HG03342 (cell line): Measurements from ENCODE around the gene MED1.
"Not testable (repeated sequence)": the region's sequence is repeated elsewhere in the genome, so short reads cannot be mapped to it uniquely, and the experiment has no call there.

ENCODE experiments used
- ATAC-seq: cut with Tn5 transposase; IDR thresholded peaks from one replicate; pipeline ENCODE4 v1.9.1; 2021; ENCODE audit warnings: mild to moderate bottlenecking, moderate library complexity; ENCODE audit not compliant: unreplicated experiment

Gene MED1

GRCh38 chr17:39429600-39429999, 21.5 kb downstream of the MED1 start:
- no peak for ATAC-seq

- no peak for ATAC-seq
These were observed 34.9 kb downstream of the MED1 start for GRCh38 chr17:39416141-39416540.

- ATAC-seq: no peak
These were observed 40.8 kb downstream of the MED1 start for GRCh38 chr17:39410279-39410678.

- no peak for ATAC-seq
These were observed 42.7 kb downstream of the MED1 start for GRCh38 chr17:39408360-39408759.

DNA sequence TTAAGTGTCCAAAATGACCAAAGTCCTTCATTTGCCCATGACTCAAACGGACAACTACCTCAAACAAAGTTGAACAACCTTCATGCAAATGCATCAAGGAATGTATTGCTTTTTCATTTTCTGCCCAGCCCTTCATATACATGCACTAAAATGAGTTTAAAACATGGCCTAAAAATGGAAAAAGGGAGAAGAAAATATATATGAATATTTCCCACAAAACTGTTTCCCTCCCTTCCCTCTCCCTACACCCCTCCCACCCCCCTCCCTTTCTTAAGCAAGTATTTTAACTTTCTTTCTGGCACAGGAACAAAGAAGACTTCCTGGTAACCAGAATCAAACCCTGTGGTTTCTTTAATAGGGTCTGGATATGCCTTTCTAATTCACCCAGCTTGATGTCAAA, 44.1 kb downstream of the MED1 start:
- no peak for ATAC-seq

- ATAC-seq: no peak
These were observed 45.6 kb downstream of the MED1 start for GRCh38 chr17:39405436-39405835.

- no peak for ATAC-seq
These were observed 46.3 kb downstream of the MED1 start for GRCh38 chr17:39404542-39405378.

- ATAC-seq: no peak
These were observed 48.0 kb downstream of the MED1 start for GRCh38 chr17:39402890-39403605.

- peak; percentile 64 for ATAC-seq
These were observed 48.7 kb downstream of the MED1 start for GRCh38 chr17:39402244-39402889.

GRCh38 chr17:39401412-39402243, 49.4 kb downstream of the MED1 start, which contains the start of gene FBXL20:
Gene FBXL20 (minus strand): TSS chr17:39401626. CDS start chr17:39401402, 224 bp downstream.
- peak; percentile 64 for ATAC-seq

- ATAC-seq: no peak
These were observed 50.3 kb downstream of the MED1 start for GRCh38 chr17:39400547-39401411.

DNA sequence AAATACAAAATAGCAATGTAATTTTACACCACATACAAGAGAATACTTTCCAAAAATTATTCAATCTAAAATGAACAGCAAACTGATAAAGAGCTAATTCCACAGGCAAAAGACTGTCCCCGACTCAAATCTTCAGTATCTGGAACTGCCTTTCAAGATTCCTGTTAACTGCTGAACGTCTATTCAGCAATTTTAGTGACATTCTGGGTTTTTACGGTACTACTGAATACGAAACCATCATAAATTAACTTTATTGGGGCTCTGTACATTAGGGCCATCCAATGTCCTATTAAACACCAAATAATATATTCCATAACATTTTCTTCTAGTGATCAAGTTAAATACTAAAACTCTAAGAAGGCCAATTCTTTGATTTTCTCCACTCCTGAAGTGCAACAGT, 51.3 kb downstream of the MED1 start:
- no peak for ATAC-seq

DNA sequence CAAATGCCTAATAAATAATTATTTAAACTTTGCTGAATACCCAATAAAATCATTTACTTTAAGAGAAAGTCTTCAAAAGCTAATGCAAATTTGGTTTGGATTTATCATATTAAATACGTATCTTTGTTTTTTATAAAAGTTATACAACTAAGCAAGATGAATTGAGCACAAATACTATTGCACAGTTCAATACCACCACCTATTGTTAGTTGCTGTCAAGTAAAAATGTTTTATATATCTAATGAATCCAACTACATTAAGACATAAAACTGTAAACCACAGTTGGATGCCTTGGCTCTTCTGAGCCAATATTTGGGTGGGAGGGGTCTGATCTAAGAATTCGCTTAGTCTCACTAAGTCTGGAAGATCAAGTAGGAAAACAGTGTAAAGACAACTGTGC, 57.3 kb downstream of the MED1 start:
- no peak for ATAC-seq

- ATAC-seq: no peak
These were observed 59.6 kb downstream of the MED1 start for GRCh38 chr17:39391448-39391847.

DNA sequence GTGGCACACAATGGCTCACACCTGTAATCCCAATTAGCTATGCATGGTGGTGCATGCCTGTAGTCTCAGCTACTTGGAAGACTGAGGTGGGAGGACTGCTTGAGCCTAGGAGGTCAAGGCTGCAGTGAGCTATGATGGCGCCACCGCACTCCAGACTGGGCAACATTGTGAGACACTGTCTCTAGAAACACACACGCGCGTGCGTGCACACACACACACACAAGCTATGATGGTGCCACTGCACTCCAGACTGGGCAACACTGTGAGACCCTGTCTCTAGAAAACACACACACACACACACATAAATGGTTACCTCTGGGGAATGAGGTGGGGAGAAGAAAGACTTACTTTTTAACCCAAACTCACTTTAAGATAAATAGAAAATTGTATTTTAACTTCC, 66.0 kb downstream of the MED1 start:
- no peak for ATAC-seq

DNA sequence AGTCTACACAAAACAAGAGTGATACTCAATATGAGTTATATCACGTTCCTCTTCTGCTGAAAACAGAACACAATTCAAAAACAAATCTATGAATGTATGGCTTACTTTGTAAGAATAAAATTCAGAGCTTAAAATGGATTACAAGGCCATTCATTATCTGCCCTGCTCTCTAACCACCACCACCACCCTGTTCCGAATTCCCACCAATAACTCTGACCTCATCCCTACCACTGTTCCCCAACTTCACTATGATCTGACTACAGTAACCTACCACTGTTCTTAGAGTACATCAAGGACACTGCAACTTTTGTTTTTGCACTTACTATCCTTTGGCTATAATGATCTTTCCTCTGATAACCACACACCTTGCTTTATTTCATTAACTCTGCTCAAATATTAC, 70.9 kb downstream of the MED1 start:
- no peak for ATAC-seq

DNA sequence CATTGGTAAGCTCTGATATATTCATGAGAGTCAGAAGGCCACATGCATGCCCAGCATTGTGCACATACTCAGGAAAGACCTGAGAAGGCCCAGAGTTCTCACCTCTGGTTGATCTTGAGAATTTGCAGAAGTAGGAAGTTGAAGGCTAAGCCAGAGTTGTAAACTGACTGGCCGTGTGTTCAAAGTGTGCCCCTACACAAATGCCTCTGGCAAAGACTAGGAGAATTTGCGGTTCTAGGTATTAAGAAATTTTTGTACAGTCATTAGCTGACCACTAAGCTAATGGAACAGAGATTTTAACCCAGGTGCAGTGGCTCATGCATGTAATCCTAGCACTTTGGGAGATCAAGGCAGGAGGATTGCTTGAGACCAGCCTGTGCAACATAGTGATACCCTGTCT, 74.6 kb downstream of the MED1 start:
- ATAC-seq: no peak

DNA sequence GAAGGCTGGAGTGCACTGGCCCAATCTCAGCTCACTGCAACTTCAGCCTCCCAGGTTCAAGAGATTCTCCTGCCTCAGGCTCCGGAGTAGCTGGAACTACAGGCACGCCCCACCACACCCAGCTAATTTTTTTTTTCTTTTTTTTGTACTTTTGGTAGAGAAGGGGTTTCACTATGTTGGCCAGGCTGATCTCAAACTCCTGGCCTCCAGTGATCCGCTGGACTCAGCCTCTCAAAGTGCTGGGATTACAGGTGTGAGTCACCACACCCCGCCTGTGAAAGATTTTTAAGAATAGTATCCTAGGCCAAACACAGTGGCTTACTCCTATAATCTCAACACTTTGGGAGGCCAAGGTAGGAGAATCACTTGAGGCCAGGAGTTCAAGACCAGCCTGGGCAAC, 83.3 kb downstream of the MED1 start:
- ATAC-seq: not testable (repeated sequence)

- no peak for ATAC-seq
These were observed 85.2 kb downstream of the MED1 start for GRCh38 chr17:39365872-39366271.

GRCh38 chr17:39365242-39365641, 85.8 kb downstream of the MED1 start:
- no peak for ATAC-seq
